Right renal cortex interstitium (tissue), 3 donors: ENCODE measurements around the gene CCDC182. TPM values are rescaled to one million over a fixed set of nuclear protein-coding genes. Genes with fewer than 3 reads are reported as not detected.
A peak's percentile ranks its signal among the peaks of the same experiment; 100 is the strongest.

Source experiments
- DNase-seq, 3 donors: peaks; one replicate each; pipeline ENCODE4 v3.0.0-alpha.2; 2013; ENCODE audit warnings: low read depth in 3 of 3, low spot score in 2 of 3
- polyA plus RNA-seq, 3 donors: library from polyadenylated mRNA; unstranded; fragments of 120-200 nt; gene quantifications; one replicate each; pipeline ENCODE4 v1.2.1, GENCODE V29; 2013; ENCODE audit not compliant: insufficient read length in 3 of 3

CCDC182 gene
- polyA plus RNA-seq, 3 donors, result not detected

DNA sequence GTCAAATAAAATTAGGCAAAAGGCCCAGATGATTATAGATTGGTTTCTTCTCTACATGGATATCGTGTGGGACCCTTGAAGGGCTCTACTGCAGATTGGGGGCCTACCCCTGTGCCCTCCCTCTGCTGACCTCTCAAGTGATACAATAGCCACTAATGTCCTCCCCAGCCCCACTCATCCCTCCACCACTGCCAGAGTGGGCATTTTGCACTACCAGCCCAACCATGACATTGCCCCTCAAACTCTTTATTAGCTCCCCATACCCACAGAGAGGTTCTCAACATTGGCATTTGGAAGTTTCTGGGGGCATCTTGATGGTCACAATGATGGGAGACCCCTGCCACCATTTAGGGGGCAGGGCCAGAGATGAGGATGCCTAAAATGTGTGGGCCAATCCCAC, 41.8 kb downstream of the CCDC182 start:
- no peak for DNase-seq

DNA sequence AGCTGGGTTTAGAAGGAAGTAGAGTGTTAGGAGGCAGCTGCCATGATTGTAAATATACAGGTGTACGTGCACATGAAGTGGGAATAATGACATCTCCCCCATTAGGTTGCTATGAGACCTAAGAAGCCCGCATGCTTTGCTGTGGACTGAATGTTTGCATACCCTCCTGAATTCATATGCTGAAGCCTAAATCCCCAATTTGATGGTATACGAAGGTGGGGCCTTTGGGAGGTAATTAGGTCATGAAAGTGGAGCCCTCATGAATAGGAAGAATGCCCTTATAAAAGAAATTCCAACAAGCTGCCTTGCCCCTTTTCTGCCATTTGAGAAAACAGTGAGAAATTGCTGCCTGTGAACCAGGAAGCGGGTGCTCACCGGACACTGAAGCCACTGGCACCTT, 44.0 kb downstream of the CCDC182 start:
- no peak for DNase-seq

DNA sequence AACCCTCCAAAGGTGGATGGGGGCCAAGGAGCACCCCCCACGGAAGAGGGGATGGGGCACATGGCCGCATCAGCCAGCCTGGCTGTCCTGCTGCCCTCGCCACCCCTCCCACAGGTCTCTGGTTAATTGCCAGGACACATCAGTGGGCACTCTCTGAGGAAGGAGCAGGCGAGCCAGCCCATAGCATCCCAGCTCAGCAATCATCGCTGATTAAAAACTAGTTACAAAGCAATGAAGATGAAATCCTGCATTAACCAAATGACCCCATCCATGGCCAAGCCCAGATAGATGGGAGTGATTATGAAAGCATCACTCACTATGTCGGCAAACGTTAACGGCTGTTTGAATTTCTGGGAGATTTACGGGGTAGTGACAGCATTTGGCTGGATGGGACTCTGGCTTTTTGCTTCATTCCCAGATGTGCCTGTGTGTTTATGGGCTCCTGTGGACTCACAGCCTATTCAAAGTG, 45.3 kb downstream of the CCDC182 start:
- peak in 2 of 3 donors; percentile 52 to 53 for DNase-seq

DNA sequence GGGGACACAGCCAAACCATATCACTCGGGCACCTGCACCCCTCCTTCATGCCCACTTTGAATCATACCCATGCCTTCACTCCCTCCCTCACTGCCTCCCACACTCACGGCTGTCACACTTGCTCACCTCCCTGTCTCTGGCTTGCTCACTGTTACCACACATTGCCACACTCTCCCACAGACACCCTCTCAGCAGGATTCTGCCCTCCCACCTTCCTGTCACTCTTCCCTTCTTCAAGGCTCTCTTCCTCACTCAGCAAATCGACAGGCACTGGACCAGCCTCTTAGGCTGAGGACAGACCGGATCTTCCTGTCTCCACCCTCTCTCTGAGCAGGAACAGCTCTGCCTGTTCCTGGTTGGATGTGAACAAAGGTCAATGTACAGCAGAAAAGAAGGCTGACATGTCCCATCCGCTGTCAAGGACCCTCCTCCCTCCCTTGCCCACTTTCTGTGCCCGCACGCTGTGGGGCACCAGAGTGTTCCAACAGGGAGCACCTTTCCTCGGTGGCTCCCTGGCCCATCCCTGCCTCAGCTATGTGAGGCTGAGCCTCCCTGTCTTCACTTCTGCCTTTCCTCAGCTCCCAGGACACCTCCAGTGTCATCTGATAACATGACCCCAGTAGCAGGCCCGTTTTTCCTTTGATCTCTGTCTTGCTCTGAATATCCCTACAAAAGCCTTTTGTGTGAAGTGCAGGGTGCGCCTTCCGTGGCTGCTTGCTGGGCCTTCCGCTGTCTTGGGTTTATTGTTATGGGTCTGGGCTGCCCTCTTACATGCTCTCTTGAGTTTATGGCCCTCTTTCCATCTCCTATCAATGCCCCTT, 47.0 kb downstream of the CCDC182 start:
- DNase-seq, result no peak

DNA sequence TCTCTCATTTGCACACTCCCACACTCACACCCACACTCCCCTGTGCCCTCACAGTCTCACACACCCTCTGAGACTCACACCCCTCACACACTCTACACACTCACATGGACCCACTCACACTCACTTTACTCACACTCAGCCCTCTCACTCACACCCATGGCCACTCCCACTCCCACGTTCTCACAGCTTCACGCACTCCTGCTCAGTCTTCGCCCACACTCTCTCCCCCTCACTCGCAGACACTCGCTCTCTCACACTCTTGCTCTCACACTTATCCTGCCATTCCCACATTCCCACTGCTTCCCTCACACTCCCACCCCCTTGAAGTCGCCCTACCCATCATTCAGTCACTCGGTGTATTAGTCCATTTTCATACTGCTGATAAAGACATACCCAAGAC, 47.9 kb downstream of the CCDC182 start:
- no peak for DNase-seq

DNA sequence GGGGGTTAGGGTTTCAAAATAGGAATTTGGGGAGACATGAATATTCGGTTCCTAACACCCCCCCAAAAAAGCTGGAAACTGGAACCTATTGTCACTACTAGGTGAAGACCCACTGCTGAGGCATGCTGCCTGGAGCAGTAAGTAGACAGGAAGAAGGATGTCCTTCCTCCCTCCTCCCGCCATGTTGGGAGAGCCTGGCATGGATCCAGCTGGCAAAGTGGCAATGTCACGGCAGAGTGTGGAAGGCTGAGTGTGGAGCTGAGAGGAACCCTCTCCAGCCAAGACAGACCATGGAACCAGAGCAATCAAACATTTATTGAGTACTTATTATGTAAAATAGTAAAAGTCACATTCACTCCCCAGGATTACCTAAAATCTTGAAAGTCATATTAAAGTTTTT, 49.0 kb downstream of the CCDC182 start:
- no peak for DNase-seq

Other genes starting within 250 kb of the CCDC182 start
- 10 to 100 TPM; 60.3 to 68.4 (median 63.6) TPM for gene MRPS23, start 104.7 kb upstream of the CCDC182 start, polyA plus RNA-seq
- 10 to 100 TPM; 40.4 to 43.4 (median 42.7) TPM for gene CUEDC1, start 210.1 kb upstream of the CCDC182 start, polyA plus RNA-seq
- gene VEZF1, start 243.0 kb upstream of the CCDC182 start, polyA plus RNA-seq, result 100 to 1,000 TPM; 106 to 110 (median 107) TPM